Measurements from ENCODE around the gene RIOK2.
"Not testable (repeated sequence)": the region's sequence is repeated elsewhere in the genome, so short reads cannot be mapped to it uniquely, and the experiment has no call there.

The RIOK2 gene

GRCh38 chr5:97165726-97166125, 17.3 kb downstream of the RIOK2 start:
- DNase-seq, result no peak

- no peak for DNase-seq
Observed at GRCh38 chr5:97164846-97165245, 18.2 kb downstream of the RIOK2 start.

- DNase-seq, result no peak
Observed at GRCh38 chr5:97163790-97164285, 19.2 kb downstream of the RIOK2 start.

GRCh38 chr5:97163360-97163764, 19.7 kb downstream of the RIOK2 start:
- DNase-seq, result peak; percentile 47 to 50

GRCh38 chr5:97162045-97162444, 21.0 kb downstream of the RIOK2 start:
- peak; percentile 47 to 48 for DNase-seq

GRCh38 chr5:97157689-97158088, 25.4 kb downstream of the RIOK2 start:
- no peak for DNase-seq

DNA sequence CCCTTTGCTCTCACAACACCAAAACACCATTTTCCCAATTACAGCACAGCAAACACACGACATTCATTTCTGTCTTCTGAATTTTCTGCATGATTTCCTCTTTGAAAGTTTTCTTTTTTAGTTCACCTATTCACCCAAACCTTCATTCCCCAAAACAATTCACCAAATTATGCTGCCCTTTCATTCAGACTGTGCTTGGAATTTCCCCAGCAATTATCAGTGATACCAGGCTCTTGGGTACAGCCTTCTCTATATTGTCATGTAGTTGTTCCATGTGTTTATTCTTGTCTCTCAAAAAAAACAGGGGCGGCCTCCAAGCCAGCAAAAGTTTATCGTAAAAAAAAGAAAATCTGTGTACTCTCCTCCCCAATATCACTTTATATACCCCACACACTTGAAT, 31.7 kb downstream of the RIOK2 start:
- DNase-seq, result no peak

GRCh38 chr5:97150401-97150800, 32.6 kb downstream of the RIOK2 start:
- DNase-seq, result no peak

DNA sequence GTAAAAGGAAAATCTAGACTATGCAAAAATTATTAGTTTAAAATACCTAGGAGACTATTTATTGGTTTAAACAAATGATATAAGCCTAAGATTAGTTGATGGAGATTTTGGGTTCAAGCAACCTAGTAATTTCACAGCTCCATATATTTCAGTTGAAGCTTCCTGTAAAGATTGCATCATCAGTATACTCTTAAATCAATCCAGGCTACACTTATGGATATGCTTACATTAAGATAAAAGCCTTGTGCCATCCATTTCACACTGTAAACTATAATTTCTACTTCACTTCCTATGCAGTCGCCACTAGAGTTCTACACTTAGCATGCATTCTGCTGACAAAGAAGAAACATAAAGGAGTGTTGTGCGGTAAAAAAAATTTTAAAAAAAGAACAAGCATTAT, 33.3 kb downstream of the RIOK2 start:
- no peak for DNase-seq

DNA sequence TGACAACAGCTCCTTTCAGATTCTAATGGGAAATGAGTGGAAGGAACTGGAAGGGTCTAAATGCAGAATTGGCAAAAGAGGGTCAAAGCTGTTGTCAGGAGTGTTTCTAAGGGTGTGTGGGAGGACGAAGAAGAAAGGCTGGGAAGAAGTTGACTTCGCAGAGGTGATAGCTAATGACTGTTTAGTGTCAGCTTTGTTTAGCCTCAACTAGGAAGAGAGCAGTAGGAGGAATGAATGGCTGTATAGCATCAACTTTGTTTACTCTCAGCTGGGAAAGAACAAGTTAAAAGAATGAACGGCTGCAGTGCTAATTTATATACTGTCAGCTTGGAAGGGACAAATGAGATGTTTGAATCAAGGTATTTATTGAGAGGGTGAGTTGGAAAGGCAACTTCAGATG, 34.8 kb downstream of the RIOK2 start:
- no peak for DNase-seq

GRCh38 chr5:97143704-97144103, 39.3 kb downstream of the RIOK2 start:
- no peak for DNase-seq

- peak; percentile 25 to 64 for DNase-seq
Observed at GRCh38 chr5:97142521-97143254, 40.4 kb downstream of the RIOK2 start, which contains the start of gene LIX1. LIX1 (minus strand) TSS chr5:97142611; CDS start chr5:97142576, 35 bp downstream.

DNA sequence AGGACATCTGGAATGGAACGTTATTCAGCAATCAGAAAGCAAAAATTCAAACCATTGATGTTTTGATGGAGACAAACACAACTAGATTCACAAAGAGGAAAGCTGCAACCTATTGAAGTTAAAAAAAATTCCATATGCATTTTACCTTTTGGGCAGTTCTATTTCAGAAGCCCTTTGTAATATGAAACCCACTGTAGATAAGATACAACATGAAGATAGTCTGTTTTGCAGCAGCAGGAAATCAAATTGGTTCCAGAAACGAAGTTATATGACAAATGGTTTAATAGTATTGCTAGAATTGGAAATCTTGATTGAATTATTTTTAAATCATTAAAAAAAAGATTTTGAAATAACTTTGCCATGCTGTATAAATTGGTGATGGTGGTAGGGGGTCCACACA, 41.5 kb downstream of the RIOK2 start:
- DNase-seq, result no peak

GRCh38 chr5:97141031-97141430, 42.0 kb downstream of the RIOK2 start:
- no peak for DNase-seq

- DNase-seq, result not testable (repeated sequence)
Observed at GRCh38 chr5:97140250-97140649, 42.8 kb downstream of the RIOK2 start.

DNA sequence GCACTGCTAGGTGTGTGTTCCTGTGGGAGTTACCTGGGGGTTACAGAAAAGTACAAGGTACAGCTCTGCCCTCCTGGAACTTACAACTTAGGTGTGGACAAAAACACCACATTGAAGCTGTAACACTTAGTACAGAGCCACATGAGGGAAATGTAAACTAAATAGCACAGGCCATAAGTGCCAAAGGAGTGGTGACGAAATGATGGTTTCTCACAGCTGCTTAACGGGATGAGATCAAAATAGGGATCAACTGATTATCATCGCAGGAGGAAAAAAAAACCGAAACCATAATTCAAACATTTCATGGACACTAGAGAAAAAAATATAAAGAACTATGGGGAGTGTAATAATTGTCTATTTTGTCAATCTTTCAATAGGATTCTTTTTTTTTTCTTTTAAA, 46.6 kb downstream of the RIOK2 start:
- no peak for DNase-seq

DNA sequence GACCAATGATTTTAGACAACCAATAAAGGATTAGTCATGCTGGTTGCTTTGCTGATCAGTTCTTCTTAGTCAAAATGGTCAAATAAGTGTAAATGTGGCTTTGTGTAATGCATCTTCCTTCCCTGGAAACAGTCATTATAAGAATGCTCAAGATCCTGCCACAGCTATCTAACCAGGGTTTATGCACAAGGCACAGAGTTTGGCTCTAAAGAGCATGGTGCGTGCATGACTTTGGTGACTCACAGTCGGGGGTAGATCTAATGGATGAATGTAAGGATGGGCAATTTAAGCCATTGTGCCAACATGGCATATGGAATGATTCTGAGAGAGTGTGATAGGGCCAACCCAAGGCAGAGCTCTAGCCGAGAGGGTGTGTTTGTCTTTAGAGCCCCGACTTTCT, 47.2 kb downstream of the RIOK2 start:
- DNase-seq, result no peak

DNA sequence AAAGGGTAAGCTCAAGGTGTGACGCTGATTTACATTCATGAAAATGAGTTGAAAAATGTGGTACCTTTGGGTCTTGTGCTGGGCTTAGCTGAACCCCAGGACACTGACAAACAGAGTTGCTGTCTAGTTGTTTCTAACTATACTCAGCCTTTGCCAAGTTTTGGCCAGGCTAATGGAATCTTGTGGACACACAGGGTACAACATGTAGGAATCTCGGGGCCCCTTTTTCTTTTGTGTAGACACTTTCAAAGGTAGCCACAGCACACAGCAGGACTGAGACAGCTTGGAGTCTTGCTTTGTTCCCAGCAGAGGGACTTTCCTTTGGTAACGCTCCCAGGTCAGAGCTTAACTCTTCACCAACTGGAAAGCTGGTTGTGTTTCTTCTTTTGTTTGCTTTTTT, 48.4 kb downstream of the RIOK2 start:
- DNase-seq, result no peak

- DNase-seq, result no peak
Observed at GRCh38 chr5:97133101-97133500, 49.9 kb downstream of the RIOK2 start.

- DNase-seq, result no peak
Observed at GRCh38 chr5:97131921-97132320, 51.1 kb downstream of the RIOK2 start.

DNA sequence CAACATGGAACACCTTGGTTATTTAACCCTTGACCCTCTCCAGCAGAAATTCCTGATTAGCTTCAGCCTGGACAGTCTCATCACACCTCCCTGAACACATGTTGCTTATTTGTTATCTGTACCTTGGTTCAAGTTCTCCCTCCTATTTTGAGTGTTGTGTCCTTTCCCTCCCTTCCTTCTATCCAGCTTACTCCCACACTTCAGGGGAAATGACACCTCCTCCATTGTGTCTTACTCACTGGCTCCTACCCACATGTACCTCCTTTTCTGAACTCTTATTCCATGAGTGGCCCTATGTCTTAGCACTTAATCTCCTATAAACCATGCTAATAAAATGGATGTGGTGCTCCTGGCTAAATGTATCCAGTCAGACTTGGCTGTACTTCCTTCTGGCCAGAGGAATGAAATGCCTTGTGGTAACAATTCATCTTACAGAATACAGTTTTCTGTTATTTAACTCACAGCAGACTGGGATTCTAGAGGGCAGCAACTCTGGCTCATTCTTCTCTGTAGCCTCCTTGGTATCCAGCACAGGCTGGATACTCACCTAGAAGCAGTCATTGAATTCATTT, 51.8 kb downstream of the RIOK2 start:
- no peak for DNase-seq

DNA sequence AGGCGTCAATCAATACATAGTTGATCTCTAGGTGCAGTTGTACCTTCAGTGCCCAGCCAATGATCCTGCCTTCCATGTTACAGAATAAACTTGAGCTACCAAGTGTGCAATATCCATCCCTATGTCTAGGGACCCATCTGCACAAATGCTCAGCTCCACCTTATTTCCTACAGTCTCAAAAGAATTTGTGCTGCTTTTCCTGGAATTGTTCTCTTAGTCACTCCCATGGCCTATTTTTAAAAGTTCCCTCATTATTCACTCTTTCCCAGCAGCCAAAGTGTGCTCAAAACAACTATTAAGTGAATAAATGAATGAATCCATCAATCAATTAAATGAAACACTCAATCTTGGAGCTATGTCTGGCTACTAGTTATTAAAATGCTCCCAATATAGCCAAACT, 55.3 kb downstream of the RIOK2 start:
- no peak for DNase-seq

DNA sequence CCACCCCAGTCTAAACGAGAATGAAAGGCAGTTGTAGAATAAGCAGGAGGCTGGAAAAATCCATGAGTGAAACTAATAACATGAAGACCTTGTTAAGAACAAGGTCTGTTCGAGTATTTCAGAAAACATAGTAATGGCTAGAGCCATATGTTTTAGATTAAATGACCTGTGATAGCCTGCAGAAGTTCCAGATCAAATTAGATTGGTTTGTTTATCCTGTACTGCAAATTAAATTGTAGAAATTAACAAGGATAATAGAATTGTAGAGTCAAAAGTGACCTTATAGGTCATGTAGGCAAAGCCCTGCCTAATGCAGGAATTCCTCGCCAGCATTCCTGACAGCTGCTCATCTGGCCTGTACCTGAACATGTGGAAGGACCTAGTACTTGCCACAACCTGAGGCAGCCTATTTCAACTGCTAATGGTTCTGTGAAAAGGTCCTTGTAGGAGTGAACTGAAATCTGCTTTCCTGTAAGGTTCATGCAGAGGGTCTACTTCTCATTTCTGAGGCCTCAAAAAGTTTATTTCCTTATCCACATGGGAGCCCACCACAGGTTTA, 57.8 kb downstream of the RIOK2 start:
- no peak for DNase-seq

DNA sequence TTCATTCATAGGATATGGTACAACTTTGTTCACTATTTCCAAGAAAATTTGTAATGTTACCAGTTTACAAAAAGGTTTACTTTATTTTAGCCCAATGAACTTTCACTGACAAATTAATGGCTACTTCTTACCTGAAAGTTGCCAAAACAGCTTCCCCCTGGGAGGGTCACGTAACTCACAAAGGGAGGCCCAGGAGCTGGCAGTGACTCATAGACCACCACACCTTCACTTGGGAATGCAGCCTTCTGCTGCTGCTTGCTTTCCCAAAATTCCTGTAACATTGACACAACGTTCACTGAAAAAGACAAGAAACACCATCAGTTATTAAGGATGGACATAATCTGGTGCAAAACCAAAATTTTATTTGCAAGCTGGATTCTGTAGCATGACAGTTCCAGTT, 58.7 kb downstream of the RIOK2 start:
- no peak for DNase-seq
